Measurements from ENCODE around the gene TMEM190. TPM values are rescaled to one million over a fixed set of nuclear protein-coding genes. Genes with fewer than 3 reads are reported as not detected.

TMEM190 gene
- polyA plus RNA-seq, 4 donors = 0.30 to 0.31 TPM; not detected in 2

GRCh38 chr19:55365245-55365644 lies 11.4 kb upstream of the TMEM190 start:
- Histone ChIP-seq H3K9me3 (ENCODE audit: control insufficient read depth in 2 of 2, insufficient read depth in 1 of 2, low read depth in 1 of 2, low read length in 1 of 2) (no peaks in the 10 kb centered on the region), H3K4me1 (ENCODE audit: control insufficient read depth in 3 of 3, insufficient read depth in 2 of 3, low read depth in 1 of 3, low read length in 2 of 3) (peaks cover 0 to 2% (median 0%) of the 10 kb centered on the region in 3 donors), H3K27ac (ENCODE audit: low read depth in 1 of 3, low read length in 2 of 3) (no peak overlapping the region), H3K27me3 (ENCODE audit: control insufficient read depth in 3 of 3, insufficient read depth in 3 of 3, low read length in 3 of 3) (peaks cover 3 to 51% (median 10%) of the 10 kb centered on the region in 3 donors), H3K36me3 (ENCODE audit: control insufficient read depth in 3 of 3, insufficient read depth in 2 of 3, low read depth in 1 of 3, low read length in 3 of 3) (no peaks in the 10 kb centered on the region), H3K4me3 (ENCODE audit: low read depth in 1 of 3, low read length in 3 of 3) (no peak overlapping the region)
- FAIRE-seq = no peak
- 71 to 84% (median 81%) methylated on average over 8 of the region's 8 CpGs for WGBS, 3 donors
- DNase-seq = no peak

GRCh38 chr19:55365964-55366363 lies 10.7 kb upstream of the TMEM190 start:
- Histone ChIP-seq H3K36me3 (ENCODE audit: control insufficient read depth in 3 of 3, insufficient read depth in 2 of 3, low read depth in 1 of 3, low read length in 3 of 3) (no peaks in the 10 kb centered on the region), H3K9me3 (ENCODE audit: control insufficient read depth in 2 of 2, insufficient read depth in 1 of 2, low read depth in 1 of 2, low read length in 1 of 2) (no peaks in the 10 kb centered on the region), H3K27me3 (ENCODE audit: control insufficient read depth in 3 of 3, insufficient read depth in 3 of 3, low read length in 3 of 3) (peaks cover 3 to 58% (median 14%) of the 10 kb centered on the region in 3 donors), H3K27ac (ENCODE audit: low read depth in 1 of 3, low read length in 2 of 3) (no peak overlapping the region), H3K4me1 (ENCODE audit: control insufficient read depth in 3 of 3, insufficient read depth in 2 of 3, low read depth in 1 of 3, low read length in 2 of 3) (peaks cover 0 to 2% (median 0%) of the 10 kb centered on the region in 3 donors), H3K4me3 (ENCODE audit: low read depth in 1 of 3, low read length in 3 of 3) (no peak overlapping the region)
- FAIRE-seq (no peak), DNase-seq (no peak)
- WGBS, 3 donors = 60 to 72% (median 67%) methylated on average over 11 to 19 of the region's 19 CpGs

GRCh38 chr19:55366790-55367189 lies 9.8 kb upstream of the TMEM190 start:
- WGBS, 3 donors = 54 to 82% (median 72%) methylated on average over 3 of the region's 3 CpGs

GRCh38 chr19:55368106-55368505 lies 8.5 kb upstream of the TMEM190 start:
- DNase-seq = no peak
- Histone ChIP-seq H3K27me3 (ENCODE audit: control insufficient read depth in 3 of 3, insufficient read depth in 3 of 3, low read length in 3 of 3) (peaks cover 8 to 74% (median 26%) of the 10 kb centered on the region in 3 donors), H3K4me3 (ENCODE audit: low read depth in 1 of 3, low read length in 3 of 3) (no peak overlapping the region), H3K36me3 (ENCODE audit: control insufficient read depth in 3 of 3, insufficient read depth in 2 of 3, low read depth in 1 of 3, low read length in 3 of 3) (no peaks in the 10 kb centered on the region), H3K4me1 (ENCODE audit: control insufficient read depth in 3 of 3, insufficient read depth in 2 of 3, low read depth in 1 of 3, low read length in 2 of 3) (peaks cover 0 to 2% (median 0%) of the 10 kb centered on the region in 3 donors), H3K9me3 (ENCODE audit: control insufficient read depth in 2 of 2, insufficient read depth in 1 of 2, low read depth in 1 of 2, low read length in 1 of 2) (no peaks in the 10 kb centered on the region), H3K27ac (ENCODE audit: low read depth in 1 of 3, low read length in 2 of 3) (no peak overlapping the region)
- FAIRE-seq = no peak
- WGBS, 3 donors = 61 to 81% (median 69%) methylated on average over 14 to 16 of the region's 16 CpGs

More at GRCh38 chr19:55366790-55367189, 9.8 kb upstream of the TMEM190 start:
- no peak for FAIRE-seq
- no peak for DNase-seq
- H3K27me3 ChIP-seq (ENCODE audit: control insufficient read depth in 3 of 3, insufficient read depth in 3 of 3, low read length in 3 of 3) = peaks cover 3 to 66% (median 16%) of the 10 kb centered on the region in 3 donors
- H3K9me3 ChIP-seq (ENCODE audit: control insufficient read depth in 2 of 2, insufficient read depth in 1 of 2, low read depth in 1 of 2, low read length in 1 of 2) = no peaks in the 10 kb centered on the region
- no peak overlapping the region for H3K4me3 ChIP-seq (ENCODE audit: low read depth in 1 of 3, low read length in 3 of 3)
- no peak overlapping the region for H3K27ac ChIP-seq (ENCODE audit: low read depth in 1 of 3, low read length in 2 of 3)
- no peaks in the 10 kb centered on the region for H3K36me3 ChIP-seq (ENCODE audit: control insufficient read depth in 3 of 3, insufficient read depth in 2 of 3, low read depth in 1 of 3, low read length in 3 of 3)
- peaks cover 0 to 2% (median 0%) of the 10 kb centered on the region in 3 donors for H3K4me1 ChIP-seq (ENCODE audit: control insufficient read depth in 3 of 3, insufficient read depth in 2 of 3, low read depth in 1 of 3, low read length in 2 of 3)

GRCh38 chr19:55368701-55369563 lies 7.7 kb upstream of the TMEM190 start:
- no peak for FAIRE-seq
- peaks cover 0 to 7% (median 0%) of the 10 kb centered on the region in 3 donors for H3K4me1 ChIP-seq (ENCODE audit: control insufficient read depth in 3 of 3, insufficient read depth in 2 of 3, low read depth in 1 of 3, low read length in 2 of 3)
- no peaks in the 10 kb centered on the region for H3K36me3 ChIP-seq (ENCODE audit: control insufficient read depth in 3 of 3, insufficient read depth in 2 of 3, low read depth in 1 of 3, low read length in 3 of 3)
- peak in 1 of 2 donors; percentile 36 for DNase-seq
- WGBS, 3 donors = 8 to 11% (median 9%) methylated on average over 22 to 54 of the region's 54 CpGs
- H3K27ac ChIP-seq (ENCODE audit: low read depth in 1 of 3, low read length in 2 of 3) = no peak overlapping the region
- H3K27me3 ChIP-seq (ENCODE audit: control insufficient read depth in 3 of 3, insufficient read depth in 3 of 3, low read length in 3 of 3) = peaks cover 8 to 78% (median 30%) of the 10 kb centered on the region in 3 donors
- H3K4me3 ChIP-seq (ENCODE audit: low read depth in 1 of 3, low read length in 3 of 3) = peak overlapping the region in 1 of 3 donors; percentile 39
- no peaks in the 10 kb centered on the region for H3K9me3 ChIP-seq (ENCODE audit: control insufficient read depth in 2 of 2, insufficient read depth in 1 of 2, low read depth in 1 of 2, low read length in 1 of 2)

- Histone ChIP-seq H3K27ac (ENCODE audit: low read depth in 1 of 3, low read length in 2 of 3) (no peak overlapping the region), H3K27me3 (ENCODE audit: control insufficient read depth in 3 of 3, insufficient read depth in 3 of 3, low read length in 3 of 3) (peaks cover 8 to 80% (median 30%) of the 10 kb centered on the region in 3 donors), H3K9me3 (ENCODE audit: control insufficient read depth in 2 of 2, insufficient read depth in 1 of 2, low read depth in 1 of 2, low read length in 1 of 2) (no peaks in the 10 kb centered on the region), H3K4me3 (ENCODE audit: low read depth in 1 of 3, low read length in 3 of 3) (peak overlapping the region in 1 of 3 donors; percentile 39), H3K36me3 (ENCODE audit: control insufficient read depth in 3 of 3, insufficient read depth in 2 of 3, low read depth in 1 of 3, low read length in 3 of 3) (no peaks in the 10 kb centered on the region), H3K4me1 (ENCODE audit: control insufficient read depth in 3 of 3, insufficient read depth in 2 of 3, low read depth in 1 of 3, low read length in 2 of 3) (peaks cover 0 to 10% (median 0%) of the 10 kb centered on the region in 3 donors)
- DNase-seq (no peak), FAIRE-seq (no peak)
- 1 to 6% (median 4%) methylated on average over 27 to 59 of the region's 59 CpGs for WGBS, 3 donors
These were observed 6.8 kb upstream of the TMEM190 start for GRCh38 chr19:55369653-55370304.

- DNase-seq (no peak), FAIRE-seq (no peak)
These were observed 6.2 kb upstream of the TMEM190 start, which contains the start of gene IL11 for GRCh38 chr19:55370305-55370988. TSS of gene IL11 (minus strand) at chr19:55370463. CDS start at chr19:55370310, 153 bp downstream.

More at GRCh38 chr19:55370305-55370988, 6.2 kb upstream of the TMEM190 start, which contains the start of gene IL11:
- peak within 1 kb of the TSS in 1 of 3 donors; percentile 39 for H3K4me3 ChIP-seq (ENCODE audit: low read depth in 1 of 3, low read length in 3 of 3)
- no peak within 1 kb of the TSS for H3K27ac ChIP-seq (ENCODE audit: low read depth in 1 of 3, low read length in 2 of 3)
- H3K36me3 ChIP-seq (ENCODE audit: control insufficient read depth in 3 of 3, insufficient read depth in 2 of 3, low read depth in 1 of 3, low read length in 3 of 3) = no peaks in the 10 kb centered on the region
- H3K9me3 ChIP-seq (ENCODE audit: control insufficient read depth in 2 of 2, insufficient read depth in 1 of 2, low read depth in 1 of 2, low read length in 1 of 2) = no peaks in the 10 kb centered on the region
- peaks cover 8 to 80% (median 31%) of the 10 kb centered on the region in 3 donors for H3K27me3 ChIP-seq (ENCODE audit: control insufficient read depth in 3 of 3, insufficient read depth in 3 of 3, low read length in 3 of 3)
- H3K4me1 ChIP-seq (ENCODE audit: control insufficient read depth in 3 of 3, insufficient read depth in 2 of 3, low read depth in 1 of 3, low read length in 2 of 3) = peaks cover 0 to 10% (median 0%) of the 10 kb centered on the region in 3 donors
- 6 to 12% (median 7%) methylated on average over 20 to 32 of the region's 32 CpGs for WGBS, 3 donors
